Measurements from ENCODE around the gene TMEM144. TPM values are rescaled to one million over a fixed set of nuclear protein-coding genes. Genes with fewer than 3 reads are reported as not detected.

Gene TMEM144
- total RNA-seq, 4 donors from 2014 or later: 0.51 to 2.9 (median 2.3) TPM

DNA sequence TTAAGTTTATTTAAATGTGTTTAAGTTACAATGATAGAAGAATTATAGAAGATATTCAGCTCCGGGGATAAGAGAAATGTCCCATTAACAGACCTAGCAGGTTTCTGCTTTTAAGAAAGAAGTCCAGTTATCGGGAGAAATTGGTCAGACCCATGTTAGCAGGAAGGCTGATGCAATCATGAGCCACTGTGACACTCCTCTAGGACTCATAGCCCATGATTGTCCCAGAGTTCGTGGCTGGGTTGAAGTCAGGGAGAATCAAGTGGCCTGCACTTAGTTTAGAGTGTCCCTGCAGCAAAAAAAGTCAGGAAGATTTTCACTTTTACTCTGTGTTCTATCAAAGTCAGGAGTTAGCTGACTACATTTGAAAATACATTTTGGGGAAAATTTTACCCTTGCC, 72.0 kb downstream of the TMEM144 start:
- intact Hi-C loops (cut with DNase I; ENCODE audit: low total_unique reads): no loop called here
- Histone ChIP-seq H3K27ac (no peak overlapping the region), H3K4me1 (no peaks in the 10 kb centered on the region), H3K36me3 (no peaks in the 10 kb centered on the region), H3K27me3 (no peaks in the 10 kb centered on the region), H3K4me3 (no peak overlapping the region), H3K9me3 (no peaks in the 10 kb centered on the region)
- ATAC-seq (no peak), DNase-seq (no peak)
- in situ Hi-C loops (cut with MboI; ENCODE audit: low sequenced_read_pairs in 4 of 4): no loop called here
- TF ChIP-seq, protein P1, sequence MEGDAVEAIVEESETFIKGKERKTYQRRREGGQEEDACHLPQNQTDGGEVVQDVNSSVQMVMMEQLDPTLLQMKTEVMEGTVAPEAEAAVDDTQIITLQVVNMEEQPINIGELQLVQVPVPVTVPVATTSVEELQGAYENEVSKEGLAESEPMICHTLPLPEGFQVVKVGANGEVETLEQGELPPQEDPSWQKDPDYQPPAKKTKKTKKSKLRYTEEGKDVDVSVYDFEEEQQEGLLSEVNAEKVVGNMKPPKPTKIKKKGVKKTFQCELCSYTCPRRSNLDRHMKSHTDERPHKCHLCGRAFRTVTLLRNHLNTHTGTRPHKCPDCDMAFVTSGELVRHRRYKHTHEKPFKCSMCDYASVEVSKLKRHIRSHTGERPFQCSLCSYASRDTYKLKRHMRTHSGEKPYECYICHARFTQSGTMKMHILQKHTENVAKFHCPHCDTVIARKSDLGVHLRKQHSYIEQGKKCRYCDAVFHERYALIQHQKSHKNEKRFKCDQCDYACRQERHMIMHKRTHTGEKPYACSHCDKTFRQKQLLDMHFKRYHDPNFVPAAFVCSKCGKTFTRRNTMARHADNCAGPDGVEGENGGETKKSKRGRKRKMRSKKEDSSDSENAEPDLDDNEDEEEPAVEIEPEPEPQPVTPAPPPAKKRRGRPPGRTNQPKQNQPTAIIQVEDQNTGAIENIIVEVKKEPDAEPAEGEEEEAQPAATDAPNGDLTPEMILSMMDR (IDR thresholded peaks at IDR 0.05 in 4 of 5, conservative IDR thresholded peaks at IDR 0.05 in 1 of 5): no peak
- TF ChIP-seq POLR2A (IDR thresholded peaks at IDR 0.05): no peak

DNA sequence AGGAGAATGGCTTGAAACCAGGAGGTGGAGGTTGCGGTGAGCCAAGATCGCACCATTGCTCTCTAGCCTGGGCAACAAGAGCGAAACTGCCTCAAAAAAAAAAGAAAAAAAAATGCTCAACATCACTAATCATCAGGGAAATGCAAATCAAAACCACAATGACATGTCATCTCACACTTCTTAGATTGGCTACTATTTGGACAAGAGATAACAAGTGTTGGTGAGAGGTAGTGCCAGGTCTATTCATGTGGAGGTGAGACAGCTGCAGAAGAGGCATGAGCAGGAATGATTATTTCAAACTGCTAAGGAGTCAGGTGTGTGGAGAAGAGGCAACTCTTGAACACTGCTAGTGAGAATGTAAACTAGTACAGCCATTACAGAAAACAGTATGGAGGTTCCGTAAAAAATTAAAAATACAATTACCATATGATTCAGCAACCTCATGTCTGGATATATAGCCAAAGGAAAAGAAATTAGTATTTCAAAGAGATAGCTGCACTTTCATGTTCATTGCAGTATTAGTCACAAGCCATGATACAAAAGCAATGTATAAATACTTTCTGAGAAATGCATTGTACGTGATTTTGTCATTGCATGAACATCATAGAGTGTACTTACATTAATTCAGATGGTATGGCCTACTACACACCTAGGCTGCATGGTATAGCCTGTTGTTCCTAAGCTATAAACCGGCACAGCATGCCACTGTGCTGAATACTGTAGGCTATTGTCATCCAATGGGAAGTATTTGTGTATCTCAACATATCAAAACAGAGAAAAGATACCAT, 75.3 kb downstream of the TMEM144 start:
- Histone ChIP-seq H3K36me3 (no peaks in the 10 kb centered on the region), H3K4me3 (no peak overlapping the region), H3K27ac (no peak overlapping the region), H3K9me3 (no peaks in the 10 kb centered on the region), H3K4me1 (no peaks in the 10 kb centered on the region), H3K27me3 (no peaks in the 10 kb centered on the region)
- no peak for TF ChIP-seq POLR2A (IDR thresholded peaks at IDR 0.05)
- TF ChIP-seq, protein P1 (IDR thresholded peaks at IDR 0.05 in 4 of 5, conservative IDR thresholded peaks at IDR 0.05 in 1 of 5): no peak
- intact Hi-C loops (cut with DNase I; ENCODE audit: low total_unique reads) (no loop called here), in situ Hi-C loops (cut with MboI; ENCODE audit: low sequenced_read_pairs in 4 of 4) (no loop called here)
- no peak for DNase-seq
- ATAC-seq: no peak

DNA sequence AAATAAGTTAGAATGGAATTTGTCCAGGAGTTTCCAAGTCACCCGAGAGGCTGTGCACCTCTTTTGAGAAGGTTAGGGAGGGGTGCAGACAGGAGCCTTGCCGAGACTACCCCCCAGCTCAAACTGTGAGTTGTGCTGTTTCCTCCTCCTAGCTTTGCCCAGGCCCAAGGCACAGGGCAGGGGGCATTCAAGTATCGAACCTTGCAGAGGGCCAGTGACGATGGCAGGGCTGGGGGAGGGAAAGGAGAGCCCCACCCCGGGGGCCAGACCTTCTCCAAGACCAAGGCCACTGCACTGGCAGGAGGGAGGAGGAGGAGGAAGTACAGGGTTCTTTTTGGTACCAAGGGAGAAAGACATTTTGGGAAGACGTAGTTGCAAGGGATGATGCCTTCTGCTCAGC, 80.6 kb downstream of the TMEM144 start:
- Histone ChIP-seq H3K27me3 (no peaks in the 10 kb centered on the region), H3K4me3 (no peak overlapping the region), H3K9me3 (no peaks in the 10 kb centered on the region), H3K4me1 (no peaks in the 10 kb centered on the region), H3K27ac (no peak overlapping the region), H3K36me3 (no peaks in the 10 kb centered on the region)
- ATAC-seq: no peak
- DNase-seq: no peak
- intact Hi-C loops (cut with DNase I; ENCODE audit: low total_unique reads) (no loop called here), in situ Hi-C loops (cut with MboI; ENCODE audit: low sequenced_read_pairs in 4 of 4) (no loop called here)
- TF ChIP-seq, protein P1 (IDR thresholded peaks at IDR 0.05 in 4 of 5, conservative IDR thresholded peaks at IDR 0.05 in 1 of 5): no peak
- TF ChIP-seq POLR2A (IDR thresholded peaks at IDR 0.05): no peak

DNA sequence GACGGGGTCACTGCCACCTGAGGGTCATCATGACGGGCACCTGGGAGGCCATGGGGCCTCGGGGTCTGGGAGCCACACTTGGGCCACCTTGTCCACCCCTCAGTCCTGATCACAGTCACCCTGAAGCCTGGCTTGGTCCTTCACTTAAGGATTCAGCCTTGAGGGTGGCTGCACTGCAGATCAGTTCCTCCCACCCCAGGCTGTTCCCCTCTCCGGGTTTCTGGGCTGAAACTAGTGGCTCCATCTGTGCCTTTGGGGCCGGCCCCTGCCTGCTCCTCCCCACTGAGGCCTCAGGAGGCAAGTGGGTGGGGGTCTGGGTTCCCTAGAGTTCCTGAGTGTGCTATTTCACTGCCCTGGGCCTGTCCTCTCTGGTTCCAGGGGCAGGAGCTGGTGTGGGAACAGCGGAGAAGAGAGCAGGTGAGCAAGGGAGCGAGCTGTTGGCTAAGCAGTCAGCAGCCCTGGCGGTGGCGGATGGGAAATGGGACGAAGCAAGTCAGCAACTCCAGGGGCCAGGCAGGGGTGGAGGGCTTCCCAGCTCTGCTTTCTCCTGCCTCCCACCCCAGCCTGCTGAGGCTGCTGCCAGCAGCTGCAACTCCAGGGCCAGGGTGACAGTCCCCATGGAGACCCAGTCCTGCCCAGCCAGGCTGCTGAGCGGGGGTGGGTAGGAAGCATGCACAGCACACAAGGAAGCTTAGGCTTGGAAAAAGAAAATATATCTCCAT, 81.2 kb downstream of the TMEM144 start:
- intact Hi-C loops (cut with DNase I; ENCODE audit: low total_unique reads) (no loop called here), in situ Hi-C loops (cut with MboI; ENCODE audit: low sequenced_read_pairs in 4 of 4) (no loop called here)
- DNase-seq (no peak), ATAC-seq (no peak)
- Histone ChIP-seq H3K27ac (no peak overlapping the region), H3K36me3 (no peaks in the 10 kb centered on the region), H3K27me3 (no peaks in the 10 kb centered on the region), H3K9me3 (no peaks in the 10 kb centered on the region), H3K4me3 (no peak overlapping the region), H3K4me1 (no peaks in the 10 kb centered on the region)
- TF ChIP-seq POLR2A (IDR thresholded peaks at IDR 0.05): no peak
- TF ChIP-seq, protein P1 (IDR thresholded peaks at IDR 0.05 in 4 of 5, conservative IDR thresholded peaks at IDR 0.05 in 1 of 5): no peak

Measured in gastrocnemius medialis (tissue), 4 donors.